Measurements from ENCODE around the gene LRRC8E.

- no peak for TF ChIP-seq POLR2A (IDR thresholded peaks at IDR 0.05; ENCODE audit: low read length)
- TF ChIP-seq GATA1 (IDR thresholded peaks at IDR 0.05; ENCODE audit: low read depth, low read length), result no peak
Observed at GRCh38 chr19:7924651-7925170, 36.4 kb downstream of the LRRC8E start.

Data from erythroblast (primary cell).